ENCODE data around the gene PAX2.

DNA sequence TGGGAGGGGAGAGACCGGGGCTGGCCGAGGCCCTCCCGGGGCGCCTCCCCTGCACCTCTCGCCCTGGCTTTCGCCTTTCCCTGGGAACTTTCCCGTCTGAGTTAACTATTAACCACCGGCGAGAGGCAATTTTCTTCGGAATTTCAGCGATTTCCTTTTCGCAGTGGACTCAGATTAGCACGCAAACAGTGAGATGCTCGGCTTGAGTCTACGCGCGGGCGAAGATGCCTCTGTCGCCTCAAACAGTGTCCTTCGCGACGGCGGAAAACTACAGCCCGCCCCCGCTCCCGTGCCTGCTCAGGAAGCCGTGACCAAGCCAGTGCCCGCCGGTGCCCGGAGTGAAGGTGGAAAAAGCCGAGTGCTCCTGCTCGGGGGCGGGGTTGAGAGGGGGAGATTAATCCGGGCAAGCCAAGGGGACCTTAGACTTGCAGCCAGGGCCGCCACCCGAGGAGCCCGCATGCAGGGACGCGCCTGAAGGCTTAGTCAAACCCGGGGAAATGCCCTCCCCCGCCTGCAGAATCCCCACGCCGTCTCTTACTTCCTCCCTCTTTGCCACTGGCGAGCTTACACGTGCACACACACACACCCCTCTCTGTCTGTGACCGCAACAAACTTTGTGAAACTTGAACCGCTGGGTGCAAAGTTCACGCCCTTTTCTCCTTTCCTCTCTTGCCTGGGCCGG is 14.5 kb upstream of the PAX2 start:
- TF ChIP-seq POLR2A (IDR thresholded peaks at IDR 0.05) (no peak), POLR2AphosphoS5 (IDR thresholded peaks at IDR 0.05) (no peak)
- TF ChIP-seq, protein P1, sequence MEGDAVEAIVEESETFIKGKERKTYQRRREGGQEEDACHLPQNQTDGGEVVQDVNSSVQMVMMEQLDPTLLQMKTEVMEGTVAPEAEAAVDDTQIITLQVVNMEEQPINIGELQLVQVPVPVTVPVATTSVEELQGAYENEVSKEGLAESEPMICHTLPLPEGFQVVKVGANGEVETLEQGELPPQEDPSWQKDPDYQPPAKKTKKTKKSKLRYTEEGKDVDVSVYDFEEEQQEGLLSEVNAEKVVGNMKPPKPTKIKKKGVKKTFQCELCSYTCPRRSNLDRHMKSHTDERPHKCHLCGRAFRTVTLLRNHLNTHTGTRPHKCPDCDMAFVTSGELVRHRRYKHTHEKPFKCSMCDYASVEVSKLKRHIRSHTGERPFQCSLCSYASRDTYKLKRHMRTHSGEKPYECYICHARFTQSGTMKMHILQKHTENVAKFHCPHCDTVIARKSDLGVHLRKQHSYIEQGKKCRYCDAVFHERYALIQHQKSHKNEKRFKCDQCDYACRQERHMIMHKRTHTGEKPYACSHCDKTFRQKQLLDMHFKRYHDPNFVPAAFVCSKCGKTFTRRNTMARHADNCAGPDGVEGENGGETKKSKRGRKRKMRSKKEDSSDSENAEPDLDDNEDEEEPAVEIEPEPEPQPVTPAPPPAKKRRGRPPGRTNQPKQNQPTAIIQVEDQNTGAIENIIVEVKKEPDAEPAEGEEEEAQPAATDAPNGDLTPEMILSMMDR (IDR thresholded peaks at IDR 0.05), result no peak
